HG02852 (cell line): ENCODE results near the gene PTPRCAP.
A peak's percentile ranks its signal among the peaks of the same experiment; 100 is the strongest.
"Not testable (repeated sequence)": the region's sequence is repeated elsewhere in the genome, so short reads cannot be mapped to it uniquely, and the experiment has no call there.

Experiments used
- ATAC-seq: cut with Tn5 transposase; IDR thresholded peaks from one replicate; pipeline ENCODE4 v1.9.1; 2021; ENCODE audit warnings: mild to moderate bottlenecking, moderate library complexity; ENCODE audit not compliant: unreplicated experiment

The PTPRCAP gene

DNA sequence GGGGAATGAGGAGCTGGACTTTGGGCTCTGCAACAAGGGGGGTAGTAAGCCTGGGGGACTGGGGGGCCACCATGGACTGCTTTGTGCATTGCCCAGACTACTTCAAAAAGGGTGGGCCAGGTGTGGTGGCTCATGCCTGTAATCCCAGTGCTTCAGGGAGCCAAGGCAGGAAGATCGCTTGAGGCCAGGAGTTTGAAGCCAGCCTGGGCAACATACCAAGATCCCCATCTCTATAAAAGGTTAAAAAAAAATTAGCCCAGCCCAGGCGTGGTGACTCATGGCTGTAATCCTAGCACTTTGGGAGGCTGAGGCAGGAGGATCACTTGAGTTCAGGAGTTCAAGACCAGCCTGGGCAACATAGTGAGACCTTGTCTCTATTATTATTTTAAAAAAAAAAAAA, 28.0 kb upstream of the PTPRCAP start:
- ATAC-seq, result not testable (repeated sequence)

DNA sequence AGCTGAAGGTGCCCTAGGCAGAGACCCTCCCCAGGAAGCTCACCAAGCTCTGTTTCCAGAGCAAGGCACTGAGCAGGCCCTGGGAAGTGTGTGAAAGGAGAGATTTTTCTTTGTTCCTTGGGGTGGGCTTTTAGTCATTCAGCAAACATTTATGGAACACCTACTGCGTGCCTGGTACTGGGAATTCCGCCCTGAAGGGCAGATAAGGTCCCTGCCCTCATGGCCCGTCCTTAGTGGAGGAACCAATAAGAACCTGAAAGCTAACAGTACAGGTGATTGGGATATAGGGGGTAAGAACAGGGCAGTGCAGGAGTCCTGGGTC, 27.7 kb upstream of the PTPRCAP start:
- ATAC-seq, result no peak

DNA sequence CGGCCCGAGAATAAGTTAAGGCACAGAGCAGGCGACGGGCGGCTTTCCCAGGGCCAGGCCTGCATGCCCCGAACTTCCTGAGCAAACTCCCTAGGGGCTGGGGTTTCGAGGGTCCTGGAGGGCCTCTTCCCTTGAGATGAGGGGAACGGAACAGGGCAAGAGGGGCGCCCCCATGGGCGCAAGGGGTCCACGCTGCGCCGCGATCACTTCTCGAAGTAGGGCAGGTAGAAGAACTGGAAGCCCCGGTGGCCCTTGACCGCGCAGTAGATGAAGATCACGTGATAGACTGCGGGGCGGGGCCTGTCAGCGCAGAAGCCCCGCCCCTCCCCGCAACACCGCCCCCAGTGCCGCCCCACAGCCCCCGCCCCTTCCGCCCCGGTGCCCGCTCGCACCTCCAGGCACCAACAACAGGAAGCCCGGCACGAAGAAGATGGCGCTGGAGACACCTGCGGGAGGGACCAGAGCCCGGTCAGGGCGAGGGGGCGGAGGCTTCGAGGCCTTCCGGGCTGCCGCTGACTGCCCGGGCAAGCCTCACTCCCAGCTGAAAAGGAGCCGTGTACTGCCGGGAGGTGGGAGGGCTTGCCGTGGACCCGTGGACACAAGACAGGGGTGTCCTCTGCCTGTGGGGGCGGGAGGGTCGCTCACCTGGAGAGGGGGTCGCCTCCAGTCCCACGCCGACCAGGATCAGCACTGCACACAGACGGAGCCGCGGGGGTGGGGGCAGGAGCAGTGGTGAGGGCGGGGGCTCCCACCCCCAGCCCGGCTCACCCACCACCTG, 27.1 kb upstream of the PTPRCAP start:
- peak; percentile 43 for ATAC-seq

- no peak for ATAC-seq
Observed at GRCh38 chr11:67463680-67464410, 26.4 kb upstream of the PTPRCAP start.

DNA sequence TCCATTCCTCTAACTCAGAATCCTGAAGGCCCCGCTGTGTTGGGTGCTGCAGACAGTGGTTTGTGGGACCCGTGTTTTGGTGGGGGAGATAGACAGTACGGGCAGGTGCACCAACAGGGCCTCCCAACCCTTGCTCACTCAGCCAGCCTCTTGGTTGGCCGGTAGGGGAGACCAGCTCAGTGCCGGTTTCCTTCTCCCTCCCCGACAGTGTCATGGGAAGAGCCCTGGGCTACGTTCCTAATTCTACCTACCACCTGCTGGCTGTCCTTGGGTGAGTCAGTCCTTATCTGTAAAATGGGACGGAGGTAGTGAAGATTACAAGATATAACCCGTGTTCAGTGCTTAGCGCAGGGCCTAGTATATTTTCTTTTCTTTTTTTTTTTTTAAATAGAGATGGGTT, 25.7 kb upstream of the PTPRCAP start:
- ATAC-seq, result no peak

- no peak for ATAC-seq
Observed at GRCh38 chr11:67458266-67458665, 20.8 kb upstream of the PTPRCAP start.

GRCh38 chr11:67457453-67457852, 20.0 kb upstream of the PTPRCAP start:
- ATAC-seq, result no peak

DNA sequence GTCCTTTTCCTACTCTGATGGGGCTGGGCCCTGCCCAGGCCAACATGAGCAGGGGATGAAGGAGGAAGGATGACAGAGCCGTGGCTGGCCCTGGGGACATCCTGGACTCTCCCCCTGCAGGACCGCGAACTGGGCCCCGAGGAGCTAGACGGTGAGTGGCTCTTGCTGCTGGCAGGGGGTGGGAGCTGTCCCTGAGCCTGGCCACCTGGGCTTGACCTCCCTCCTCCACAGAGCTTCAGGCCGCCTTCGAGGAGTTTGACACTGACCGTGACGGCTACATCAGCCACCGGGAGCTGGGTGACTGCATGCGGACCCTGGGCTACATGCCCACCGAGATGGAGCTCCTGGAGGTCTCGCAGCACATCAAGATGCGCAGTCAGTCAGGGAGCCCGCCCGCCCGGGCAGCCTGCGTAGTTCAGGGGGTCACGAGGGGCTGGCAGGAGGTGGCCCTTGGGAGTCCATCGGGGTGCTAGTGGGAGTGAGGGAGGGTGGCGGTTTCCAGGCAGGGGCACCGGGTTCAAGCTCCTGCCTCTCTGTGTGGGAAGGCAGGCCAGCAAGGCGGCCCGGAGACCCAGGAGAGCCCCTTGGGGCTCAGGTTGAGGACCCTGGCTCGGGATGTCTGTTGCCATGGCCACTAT, 18.7 kb upstream of the PTPRCAP start:
- no peak for ATAC-seq

- no peak for ATAC-seq
Observed at GRCh38 chr11:67455054-67455453, 17.6 kb upstream of the PTPRCAP start, which contains the start of gene CABP4. Gene CABP4 (plus strand): TSS chr11:67455354. CDS start chr11:67455424, 70 bp downstream.

DNA sequence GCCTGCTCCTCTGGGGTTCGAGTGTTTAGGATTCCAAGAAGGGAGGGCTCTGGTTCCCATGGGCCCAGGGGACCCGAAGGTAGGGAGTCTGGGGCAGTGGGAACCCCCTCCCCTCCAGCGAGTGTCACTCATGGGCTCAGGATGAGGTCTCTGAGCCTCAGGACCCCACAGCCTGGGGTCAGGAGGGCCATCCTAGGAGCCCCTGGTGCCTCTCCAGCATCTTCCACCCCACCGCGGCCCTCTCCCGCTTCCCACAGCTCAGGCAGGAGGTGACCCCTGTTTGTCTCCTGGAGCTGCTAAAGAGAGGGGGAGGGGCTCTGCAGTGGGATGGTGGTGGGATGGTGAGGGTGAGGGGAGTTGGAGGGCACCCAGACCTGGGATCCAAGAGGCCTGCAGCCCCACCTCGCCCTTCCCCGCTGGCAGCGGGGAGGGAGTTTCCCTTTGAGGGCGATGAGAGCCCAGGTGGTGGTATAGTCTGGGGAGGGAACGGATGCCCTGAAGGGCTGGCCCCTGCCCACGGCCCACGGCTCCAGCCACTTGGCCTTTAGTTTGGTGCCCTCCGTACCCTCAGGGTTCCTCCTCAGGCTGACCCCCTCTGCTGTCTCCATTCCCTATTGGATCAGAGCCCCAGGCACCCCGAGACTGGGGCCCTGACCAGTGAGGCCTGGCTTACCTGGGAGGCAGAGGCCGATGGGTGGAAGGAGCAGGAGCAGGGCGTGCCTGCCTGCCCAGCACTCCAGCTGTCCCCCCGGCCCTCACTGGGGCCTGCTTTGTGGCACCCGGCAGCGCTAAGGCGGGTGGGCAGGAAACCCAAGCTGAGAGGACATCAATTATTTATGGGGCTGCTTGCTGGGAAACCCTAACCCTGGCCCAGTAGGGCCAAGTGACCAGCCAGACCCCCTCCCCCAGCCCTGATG, 16.6 kb upstream of the PTPRCAP start:
- ATAC-seq, result no peak

- no peak for ATAC-seq
Observed at GRCh38 chr11:67452141-67452952, 14.9 kb upstream of the PTPRCAP start, which contains the start of gene GPR152. Gene GPR152 (minus strand): TSS chr11:67452729. CDS start chr11:67452724, 5 bp downstream.

DNA sequence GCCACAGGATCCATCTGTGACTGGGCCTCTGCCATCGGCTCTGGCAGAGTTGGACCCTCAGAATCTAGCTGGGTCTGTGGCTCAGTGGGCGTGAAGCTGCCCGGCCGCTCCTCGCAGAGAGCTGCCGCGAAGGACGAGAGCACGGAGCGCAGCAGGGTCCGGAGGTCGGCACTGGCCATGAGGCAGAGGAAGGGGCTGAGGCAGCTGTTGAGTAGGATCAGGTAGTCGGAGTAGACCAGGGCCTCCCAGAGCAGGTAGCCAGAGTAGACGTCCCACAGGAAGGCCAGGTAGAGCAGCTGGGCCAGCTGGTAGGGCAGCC, 14.1 kb upstream of the PTPRCAP start:
- ATAC-seq, result no peak

DNA sequence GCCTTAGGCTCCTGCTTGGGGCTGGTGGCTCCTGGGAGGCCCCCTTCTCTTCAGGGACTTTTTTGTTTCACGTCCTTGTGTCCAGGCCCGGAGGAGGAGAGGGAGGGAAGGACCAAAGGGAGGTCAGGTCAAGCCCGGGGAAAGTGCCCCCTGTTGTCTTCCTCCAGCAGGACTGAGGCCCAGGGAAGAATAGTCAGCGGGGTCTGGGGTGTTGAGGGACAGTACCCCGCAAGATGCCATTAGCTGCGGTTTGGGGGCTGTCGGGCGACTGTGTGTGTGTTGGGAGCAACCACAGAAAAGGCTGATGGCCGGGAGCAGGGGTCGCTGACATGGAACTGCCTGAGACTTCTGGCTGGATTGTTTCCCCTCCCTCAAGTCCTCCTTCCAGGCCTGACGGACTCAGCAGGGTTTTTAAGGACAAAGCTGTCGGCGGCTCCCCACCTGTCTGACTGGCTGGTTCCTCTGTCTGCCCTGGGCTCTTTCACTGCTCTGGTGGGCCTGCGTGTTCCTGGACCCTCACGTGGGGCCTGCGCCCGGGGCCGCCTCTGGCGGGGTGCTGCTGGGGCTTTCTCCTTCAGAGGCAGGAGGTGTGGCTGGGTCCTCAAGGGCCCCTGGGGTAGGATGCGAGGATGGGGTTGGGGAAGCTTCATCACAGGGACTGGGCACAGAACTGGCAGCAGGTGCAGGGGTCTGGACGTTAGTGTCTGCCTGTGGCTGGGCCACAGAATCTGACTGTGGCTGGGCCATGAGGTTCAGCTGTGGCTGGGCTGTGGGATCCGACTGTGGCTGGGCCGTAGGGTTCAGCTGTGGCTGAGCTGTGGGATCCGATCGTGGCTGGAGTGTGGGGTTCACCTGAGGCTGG, 13.5 kb upstream of the PTPRCAP start:
- no peak for ATAC-seq

- no peak for ATAC-seq
Observed at GRCh38 chr11:67449116-67449844, 11.8 kb upstream of the PTPRCAP start.

DNA sequence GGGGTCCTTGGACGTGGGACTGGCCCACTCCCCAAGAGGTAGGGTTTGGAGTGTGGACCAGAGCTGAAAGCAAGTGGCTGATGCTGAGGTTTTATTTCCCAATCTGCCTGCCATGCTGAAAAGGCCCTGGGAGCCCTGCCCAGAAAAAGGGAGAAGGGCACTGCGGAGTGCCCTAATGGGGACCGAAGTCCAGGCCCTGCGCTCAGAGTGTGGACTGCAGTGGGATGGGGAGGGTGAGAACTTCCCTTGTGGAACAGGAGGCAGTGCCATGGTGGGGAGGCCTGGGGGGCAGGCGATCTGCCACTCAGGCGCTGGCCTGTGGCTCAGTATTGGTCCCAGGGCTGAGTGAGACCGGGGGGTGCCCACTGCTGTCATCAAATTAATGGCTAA, 10.7 kb upstream of the PTPRCAP start:
- ATAC-seq, result no peak

- ATAC-seq, result no peak
Observed at GRCh38 chr11:67445515-67445914, 8.0 kb upstream of the PTPRCAP start.

DNA sequence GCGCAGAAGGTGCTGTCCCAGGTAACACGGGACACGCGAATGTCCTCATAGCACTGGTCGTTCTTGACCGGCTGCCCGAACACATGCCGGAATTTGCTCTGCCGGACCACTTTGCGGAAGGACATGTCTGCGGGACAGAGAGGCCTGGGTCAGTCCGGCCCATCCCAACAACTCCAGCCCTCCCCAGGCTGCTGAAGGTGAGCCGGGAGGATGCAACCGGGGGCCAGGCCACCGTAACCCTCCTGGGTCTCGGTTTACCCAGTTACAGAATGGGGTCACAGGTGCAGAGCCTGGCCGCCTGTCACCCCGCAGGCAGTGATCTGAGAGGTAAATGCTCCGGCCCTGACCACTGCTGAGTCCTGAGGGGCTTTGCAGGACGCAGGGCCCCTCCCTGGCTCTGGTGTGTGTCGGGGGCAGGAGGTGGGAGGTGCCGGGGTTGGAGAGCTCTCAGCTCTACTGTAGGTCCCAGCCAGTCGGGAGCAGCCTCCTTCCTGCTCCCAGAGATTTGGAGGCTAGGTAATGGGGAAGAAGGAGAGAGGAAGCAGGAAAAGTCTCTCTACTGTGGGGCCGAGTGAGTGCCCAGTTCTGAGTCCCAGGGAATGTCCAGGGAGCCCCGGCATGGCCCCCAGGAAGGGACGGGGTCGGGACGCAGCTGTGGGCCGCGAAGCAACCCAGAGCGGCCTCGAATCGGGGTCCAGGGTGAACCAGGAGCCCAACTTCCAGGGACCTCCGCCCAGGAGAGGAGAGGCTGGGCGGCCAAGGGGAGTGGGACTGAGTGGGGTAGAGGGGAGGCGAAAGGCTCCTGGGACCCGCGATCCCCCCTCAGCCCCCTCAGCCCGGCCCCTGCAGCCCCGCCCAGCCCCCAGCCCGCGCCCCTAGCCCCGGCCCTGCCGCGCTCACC, 5.3 kb upstream of the PTPRCAP start:
- no peak for ATAC-seq
